Keratinocyte (primary cell): ENCODE results near the gene MXD3. TPM values are rescaled to one million over a fixed set of nuclear protein-coding genes. Genes with fewer than 3 reads are reported as not detected.

ENCODE experiments used
- DNase-seq: peaks from one replicate; pipeline ENCODE4 v3.0.0-alpha.2; 2011; ENCODE audit warnings: low read depth, missing footprints, low spot score
- FAIRE-seq: peaks from 2 replicates; lab custom pipeline; 2011; peaks lifted over from hg19 to GRCh38; lab: Jason Lieb, UNC
- H2AFZ ChIP-seq: 2 replicates; pipeline ENCODE4 v1.6.0; 2012; ENCODE audit warnings: low read length, control low read depth, inconsistent platforms; ENCODE audit not compliant: control insufficient read depth
- H3K27ac ChIP-seq: 2 replicates; pipeline ENCODE4 v1.5.1; 2011; ENCODE audit warnings: low read length; ENCODE audit not compliant: control insufficient read depth, insufficient read depth
- H3K27me3 ChIP-seq: 3 replicates; pipeline ENCODE4 v1.6.0; 2011; ENCODE audit warnings: low read length; ENCODE audit not compliant: control insufficient read depth, insufficient read depth; ENCODE audit errors: extremely low read depth
- H3K36me3 ChIP-seq, 2 experiments: 2 replicates in 1 of 2; 3 replicates in 1 of 2; pipeline ENCODE4 v1.5.1; 2011; ENCODE audit warnings: low read length in 2 of 2, mild to moderate bottlenecking in 1 of 2; ENCODE audit not compliant: control insufficient read depth in 2 of 2, insufficient read depth in 2 of 2; ENCODE audit errors: extremely low read depth in 1 of 2
- H3K4me1 ChIP-seq: 3 replicates; pipeline ENCODE4 v1.5.1; 2011; ENCODE audit warnings: low read length; ENCODE audit not compliant: control insufficient read depth, insufficient read depth; ENCODE audit errors: extremely low read depth
- H3K4me2 ChIP-seq: 3 replicates; pipeline ENCODE4 v1.6.0; 2011; ENCODE audit warnings: low read depth, low read length; ENCODE audit not compliant: control insufficient read depth, insufficient read depth; ENCODE audit errors: extremely low read depth
- H3K4me3 ChIP-seq, 3 experiments: fragments of 200-600 bp in 1 of 3; sonication (generic) in 1 of 3; 2 replicates in 2 of 3; 3 replicates in 1 of 3; pipeline ENCODE4 v1.5.1; 2011 to 2016; ENCODE audit warnings: low read length in 3 of 3, mild to moderate bottlenecking in 3 of 3, control low read depth in 2 of 3, inconsistent platforms in 1 of 3, low read depth in 1 of 3, mixed read lengths in 1 of 3, mixed run types in 1 of 3, moderate library complexity in 1 of 3; ENCODE audit not compliant: control insufficient read depth in 2 of 3, insufficient read depth in 2 of 3; ENCODE audit errors: extremely low read depth in 1 of 3
- H3K79me2 ChIP-seq: 2 replicates; pipeline ENCODE4 v1.6.0; 2012; ENCODE audit warnings: low read length; ENCODE audit not compliant: control insufficient read depth, insufficient read depth
- H3K9ac ChIP-seq: 3 replicates; pipeline ENCODE4 v1.6.0; 2011; ENCODE audit warnings: low read length; ENCODE audit not compliant: control insufficient read depth, insufficient read depth; ENCODE audit errors: extremely low read depth
- H3K9me1 ChIP-seq: 3 replicates; pipeline ENCODE4 v1.6.0; 2011; ENCODE audit warnings: low read length; ENCODE audit not compliant: control insufficient read depth, insufficient read depth; ENCODE audit errors: extremely low read depth
- H3K9me3 ChIP-seq: 2 replicates; pipeline ENCODE4 v1.5.1; 2012; ENCODE audit warnings: low read depth, low read length; ENCODE audit not compliant: control insufficient read depth
- H4K20me1 ChIP-seq: 3 replicates; pipeline ENCODE4 v1.6.0; 2011; ENCODE audit warnings: low read length; ENCODE audit not compliant: control insufficient read depth, insufficient read depth; ENCODE audit errors: extremely low read depth
- EZH2 ChIP-seq: IDR thresholded peaks from one replicate; pipeline ENCODE4 v1.6.1; 2012; ENCODE audit warnings: inconsistent platforms, mild to moderate bottlenecking, low read length, moderate library complexity
- dilution Hi-C: fragments of 300-500 bp; cut with MboI; formaldehyde crosslinking; loops from one replicate; pipeline ENCODE4 v1.7.0; 2020; ENCODE audit warnings: low sequenced_read_pairs; ENCODE audit not compliant: extremely low pct_ligation_motif_present
- polyA plus RNA-seq, 5 experiments: library from polyadenylated mRNA; depleted of rRNA in 3 of 5; stranded (reverse) in 3 of 5; stranded (forward) in 1 of 5; unstranded in 1 of 5; fragments of >200 nt; gene quantifications; 1 replicate in 1 of 5; 2 replicates in 3 of 5; 3 replicates in 1 of 5; pipeline versions ENCODE4 v1.2.1 to v1.2.3, GENCODE V29; 2011 to 2012; ENCODE audit warnings: missing spikeins in 2 of 5, low read depth in 1 of 5, low replicate concordance in 1 of 5
- TF ChIP-seq, protein P1 (sequence below), 3 experiments: IDR thresholded peaks in 1 of 3; conservative IDR thresholded peaks in 1 of 3; optimal IDR thresholded peaks in 1 of 3; 2 replicates in 2 of 3; 3 replicates in 1 of 3; pipeline versions ENCODE3 to v1.5.1; 2011; ENCODE audit warnings: low read length in 3 of 3, mild to moderate bottlenecking in 3 of 3, moderate library complexity in 2 of 3, control low read depth in 1 of 3, inconsistent platforms in 1 of 3; ENCODE audit not compliant: insufficient read depth in 2 of 3; ENCODE audit errors: extremely low read depth in 1 of 3

Gene MXD3
- polyA plus RNA-seq, 1 donor (not counting 4 experiments of a cell fraction or from before 2014, with no cell fraction given): 0.97 TPM

DNA sequence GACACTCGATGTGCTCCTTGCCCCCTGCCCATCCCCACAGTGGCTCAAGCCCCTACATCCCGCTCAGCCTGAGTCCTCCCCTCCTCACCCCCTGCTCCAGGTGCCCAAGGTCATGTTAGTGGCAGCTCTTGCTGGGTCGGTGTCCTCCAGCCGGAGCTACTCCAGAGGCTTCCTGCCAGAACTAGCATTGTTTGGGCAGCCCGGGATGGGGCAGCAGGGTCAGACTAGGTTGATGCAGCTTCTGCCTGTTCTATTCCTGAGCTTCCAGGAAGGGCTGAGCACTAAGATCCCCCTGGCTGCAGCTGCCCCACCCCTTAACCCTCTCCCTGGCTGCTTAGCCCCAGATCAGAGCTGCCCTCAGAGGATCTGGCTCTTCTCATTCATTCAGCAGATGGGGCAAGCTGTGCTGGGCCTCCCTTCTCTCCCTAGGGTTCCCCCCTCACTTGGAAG, 46.7 kb upstream of the MXD3 start:
- Histone ChIP-seq H3K27me3 (no peaks in the 10 kb centered on the region), H3K4me3 (peak overlapping the region; percentile 42 to 77 (median 74)), H3K4me2 (peak overlapping the region; percentile 95), H3K36me3 (no peaks in the 10 kb centered on the region), H2AFZ (peak overlapping the region; percentile 90), H3K4me1 (peaks cover 33% of the 10 kb centered on the region), H3K9ac (peak overlapping the region; percentile 78), H3K9me1 (no peaks in the 10 kb centered on the region), H4K20me1 (no peaks in the 10 kb centered on the region), H3K79me2 (no peaks in the 10 kb centered on the region), H3K27ac (peak overlapping the region; percentile 47), H3K9me3 (no peaks in the 10 kb centered on the region)
- no peak for FAIRE-seq
- dilution Hi-C loops: no loop called here
- no peak for DNase-seq
- TF ChIP-seq, protein P1, sequence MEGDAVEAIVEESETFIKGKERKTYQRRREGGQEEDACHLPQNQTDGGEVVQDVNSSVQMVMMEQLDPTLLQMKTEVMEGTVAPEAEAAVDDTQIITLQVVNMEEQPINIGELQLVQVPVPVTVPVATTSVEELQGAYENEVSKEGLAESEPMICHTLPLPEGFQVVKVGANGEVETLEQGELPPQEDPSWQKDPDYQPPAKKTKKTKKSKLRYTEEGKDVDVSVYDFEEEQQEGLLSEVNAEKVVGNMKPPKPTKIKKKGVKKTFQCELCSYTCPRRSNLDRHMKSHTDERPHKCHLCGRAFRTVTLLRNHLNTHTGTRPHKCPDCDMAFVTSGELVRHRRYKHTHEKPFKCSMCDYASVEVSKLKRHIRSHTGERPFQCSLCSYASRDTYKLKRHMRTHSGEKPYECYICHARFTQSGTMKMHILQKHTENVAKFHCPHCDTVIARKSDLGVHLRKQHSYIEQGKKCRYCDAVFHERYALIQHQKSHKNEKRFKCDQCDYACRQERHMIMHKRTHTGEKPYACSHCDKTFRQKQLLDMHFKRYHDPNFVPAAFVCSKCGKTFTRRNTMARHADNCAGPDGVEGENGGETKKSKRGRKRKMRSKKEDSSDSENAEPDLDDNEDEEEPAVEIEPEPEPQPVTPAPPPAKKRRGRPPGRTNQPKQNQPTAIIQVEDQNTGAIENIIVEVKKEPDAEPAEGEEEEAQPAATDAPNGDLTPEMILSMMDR (optimal IDR thresholded peaks at IDR 0.05 in 1 of 3, IDR thresholded peaks at IDR 0.05 in 1 of 3, conservative IDR thresholded peaks at IDR 0.05 in 1 of 3; ENCODE audit: extremely low read depth in 1 of 3, insufficient read depth in 2 of 3, low read length in 3 of 3): no peak
- TF ChIP-seq EZH2: no peak

DNA sequence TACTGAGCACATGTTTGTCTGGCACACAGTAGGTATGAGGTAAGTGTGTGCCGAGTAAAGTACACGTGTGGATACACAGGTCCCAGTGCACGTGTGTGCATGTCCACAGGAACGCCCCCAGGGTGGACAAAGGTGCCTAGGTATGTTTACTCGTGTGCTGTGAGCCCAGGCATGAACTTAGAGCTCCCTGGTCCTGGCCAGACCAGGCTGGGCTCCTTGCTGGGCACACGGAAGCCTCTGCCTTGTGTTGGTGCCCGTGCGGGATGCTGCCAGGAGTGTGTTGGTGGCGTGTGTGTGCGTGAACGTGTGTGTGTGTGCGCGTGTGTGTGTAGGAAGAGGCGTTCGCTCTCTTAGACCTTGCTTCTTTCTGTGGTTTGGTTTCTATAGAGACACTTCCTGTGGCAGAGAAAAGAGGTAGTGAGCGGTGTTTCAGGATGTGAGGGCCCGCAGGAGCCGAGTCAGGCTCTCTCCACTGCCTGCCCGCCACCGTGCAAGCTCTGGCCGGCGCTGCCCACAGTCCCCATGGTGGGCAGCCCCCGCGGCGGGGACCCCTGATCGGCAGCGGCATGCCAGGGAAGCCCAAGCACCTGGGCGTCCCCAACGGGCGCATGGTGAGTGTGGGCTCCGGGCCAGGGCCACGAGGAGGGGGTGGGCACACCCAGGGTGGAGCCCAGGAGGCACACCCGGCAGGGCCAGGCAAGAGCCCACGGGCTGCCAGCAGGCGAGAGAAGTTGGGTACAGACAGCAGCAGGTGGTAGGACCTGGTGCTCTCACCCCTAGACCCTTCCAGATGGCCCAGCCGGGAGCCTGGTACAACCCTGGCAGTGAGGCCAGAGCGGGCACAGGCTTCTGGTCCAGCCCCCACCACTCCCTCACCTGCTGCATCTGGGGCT, 46.0 kb upstream of the MXD3 start, which contains the start of gene RGS14:
Gene RGS14 (plus strand): TSS at position 466 of the 893 bp plus-strand sequence. CDS start 101 bp downstream, at position 567.
- Histone ChIP-seq H3K27me3 (no peaks in the 10 kb centered on the region), H3K79me2 (no peaks in the 10 kb centered on the region), H3K4me1 (peaks cover 29% of the 10 kb centered on the region), H3K4me2 (peak within 1 kb of the TSS; percentile 95), H3K36me3 (no peaks in the 10 kb centered on the region), H3K9me3 (no peaks in the 10 kb centered on the region), H3K4me3 (peak within 1 kb of the TSS; percentile 42 to 77 (median 74)), H2AFZ (peak within 1 kb of the TSS; percentile 90), H3K9me1 (no peaks in the 10 kb centered on the region), H4K20me1 (no peaks in the 10 kb centered on the region), H3K9ac (peak within 1 kb of the TSS; percentile 78), H3K27ac (peak within 1 kb of the TSS; percentile 47)
- FAIRE-seq: peak; percentile 70
- no peak for DNase-seq
- TF ChIP-seq, protein P1 (optimal IDR thresholded peaks at IDR 0.05 in 1 of 3, IDR thresholded peaks at IDR 0.05 in 1 of 3, conservative IDR thresholded peaks at IDR 0.05 in 1 of 3; ENCODE audit: extremely low read depth in 1 of 3, insufficient read depth in 2 of 3, low read length in 3 of 3): no peak
- TF ChIP-seq EZH2: no peak
- dilution Hi-C loops: no loop called here
